Measurements from ENCODE around the gene PLIN5.

Gene PLIN5

GRCh38 chr19:4521888-4522242 is 13.2 kb downstream of the PLIN5 start:
- no peaks in the 10 kb centered on the region for H3K9me3 ChIP-seq (replicated peaks; ENCODE audit: insufficient read depth, low read length)
- TF ChIP-seq EZH2 (optimal IDR thresholded peaks at IDR 0.05; ENCODE audit: low read depth, low read length), result no peak
- no peak for TF ChIP-seq EZH2phosphoT487 (IDR thresholded peaks at IDR 0.05; ENCODE audit: low read length)
- TF ChIP-seq, protein P1, sequence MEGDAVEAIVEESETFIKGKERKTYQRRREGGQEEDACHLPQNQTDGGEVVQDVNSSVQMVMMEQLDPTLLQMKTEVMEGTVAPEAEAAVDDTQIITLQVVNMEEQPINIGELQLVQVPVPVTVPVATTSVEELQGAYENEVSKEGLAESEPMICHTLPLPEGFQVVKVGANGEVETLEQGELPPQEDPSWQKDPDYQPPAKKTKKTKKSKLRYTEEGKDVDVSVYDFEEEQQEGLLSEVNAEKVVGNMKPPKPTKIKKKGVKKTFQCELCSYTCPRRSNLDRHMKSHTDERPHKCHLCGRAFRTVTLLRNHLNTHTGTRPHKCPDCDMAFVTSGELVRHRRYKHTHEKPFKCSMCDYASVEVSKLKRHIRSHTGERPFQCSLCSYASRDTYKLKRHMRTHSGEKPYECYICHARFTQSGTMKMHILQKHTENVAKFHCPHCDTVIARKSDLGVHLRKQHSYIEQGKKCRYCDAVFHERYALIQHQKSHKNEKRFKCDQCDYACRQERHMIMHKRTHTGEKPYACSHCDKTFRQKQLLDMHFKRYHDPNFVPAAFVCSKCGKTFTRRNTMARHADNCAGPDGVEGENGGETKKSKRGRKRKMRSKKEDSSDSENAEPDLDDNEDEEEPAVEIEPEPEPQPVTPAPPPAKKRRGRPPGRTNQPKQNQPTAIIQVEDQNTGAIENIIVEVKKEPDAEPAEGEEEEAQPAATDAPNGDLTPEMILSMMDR (IDR thresholded peaks at IDR 0.05; ENCODE audit: low read length), result no peak
- no peak overlapping the region for H3K27ac ChIP-seq (ENCODE audit: low read length)
- H3K4me2 ChIP-seq (ENCODE audit: low read depth, low read length), result no peak overlapping the region
- no peaks in the 10 kb centered on the region for H4K20me1 ChIP-seq (ENCODE audit: insufficient read depth, low read length)
- no peaks in the 10 kb centered on the region for H3K36me3 ChIP-seq (replicated peaks; ENCODE audit: insufficient read depth, low read length)
- no peaks in the 10 kb centered on the region for H3K9me2 ChIP-seq (replicated peaks; ENCODE audit: insufficient read depth, low read length)
- no peak overlapping the region for H3K9ac ChIP-seq (ENCODE audit: low read length)
- peaks cover 93% of the 10 kb centered on the region for H3K27me3 ChIP-seq (replicated peaks; ENCODE audit: insufficient read depth, low read length)
- H3F3A ChIP-seq (ENCODE audit: insufficient read depth, low read length), result no peaks in the 10 kb centered on the region
- DNase-seq, result no peak
- no peak overlapping the region for H2AFZ ChIP-seq (ENCODE audit: low read length)
- no peaks in the 10 kb centered on the region for H3K4me1 ChIP-seq (ENCODE audit: low read length)
- no peaks in the 10 kb centered on the region for H3K79me2 ChIP-seq (ENCODE audit: low read length)
- no peak overlapping the region for H3K4me3 ChIP-seq (ENCODE audit: low read length)

- H4K20me1 ChIP-seq (ENCODE audit: insufficient read depth, low read length), result no peaks in the 10 kb centered on the region
- H3K79me2 ChIP-seq (ENCODE audit: low read length), result no peaks in the 10 kb centered on the region
- no peaks in the 10 kb centered on the region for H3K9me3 ChIP-seq (replicated peaks; ENCODE audit: insufficient read depth, low read length)
- no peaks in the 10 kb centered on the region for H3K36me3 ChIP-seq (replicated peaks; ENCODE audit: insufficient read depth, low read length)
- no peak overlapping the region for H3K4me3 ChIP-seq (ENCODE audit: low read length)
- no peak for TF ChIP-seq EZH2phosphoT487 (IDR thresholded peaks at IDR 0.05; ENCODE audit: low read length)
- TF ChIP-seq, protein P1 (IDR thresholded peaks at IDR 0.05; ENCODE audit: low read length), result no peak
- TF ChIP-seq EZH2 (optimal IDR thresholded peaks at IDR 0.05; ENCODE audit: low read depth, low read length), result no peak
- no peaks in the 10 kb centered on the region for H3K9me2 ChIP-seq (replicated peaks; ENCODE audit: insufficient read depth, low read length)
- no peaks in the 10 kb centered on the region for H3K4me1 ChIP-seq (ENCODE audit: low read length)
- H3K9ac ChIP-seq (ENCODE audit: low read length), result no peak overlapping the region
- DNase-seq, result no peak
- peaks cover 93% of the 10 kb centered on the region for H3K27me3 ChIP-seq (replicated peaks; ENCODE audit: insufficient read depth, low read length)
- H3F3A ChIP-seq (ENCODE audit: insufficient read depth, low read length), result no peaks in the 10 kb centered on the region
- H3K27ac ChIP-seq (ENCODE audit: low read length), result no peak overlapping the region
- H3K4me2 ChIP-seq (ENCODE audit: low read depth, low read length), result no peak overlapping the region
- no peak overlapping the region for H2AFZ ChIP-seq (ENCODE audit: low read length)
Measured at GRCh38 chr19:4521170-4521887, 13.7 kb downstream of the PLIN5 start.

DNA sequence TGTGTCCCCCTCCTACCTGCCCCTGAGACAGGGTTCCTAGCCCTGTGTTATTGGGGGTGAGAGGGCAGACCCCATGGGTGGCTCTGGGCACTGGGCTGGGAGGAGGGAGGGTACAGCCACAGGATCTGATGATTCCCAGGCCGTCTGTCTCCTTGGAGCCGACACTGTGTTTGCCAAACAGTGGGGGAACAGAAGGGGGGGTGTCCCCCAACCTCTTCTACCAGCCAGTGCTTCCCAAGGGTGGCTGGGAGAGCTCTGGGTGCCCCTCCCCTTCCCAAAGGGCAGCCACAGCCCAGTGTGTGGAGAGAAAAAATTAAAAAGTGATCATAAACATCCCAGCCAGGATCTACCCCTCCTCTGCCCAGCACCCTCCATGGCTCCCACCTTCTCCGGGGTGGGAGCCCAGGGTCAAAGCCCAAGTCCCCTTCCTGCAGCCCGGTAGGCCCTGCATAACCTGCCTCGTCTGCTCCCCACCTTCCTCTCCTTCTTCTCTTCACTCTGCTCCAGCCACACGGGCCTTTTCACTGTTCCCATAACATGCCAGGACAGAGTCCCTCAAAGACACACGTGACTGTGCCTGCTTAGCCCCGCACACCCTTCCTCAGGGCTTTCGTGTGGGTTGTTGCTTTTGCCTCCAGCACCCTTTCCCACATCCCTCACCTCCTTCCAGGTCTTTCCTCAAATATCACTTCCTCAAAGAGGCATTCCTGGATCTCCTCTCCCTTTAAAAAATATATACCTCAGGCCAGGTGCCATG is 15.3 kb downstream of the PLIN5 start:
- Histone ChIP-seq H3K4me1 (ENCODE audit: low read length) (no peaks in the 10 kb centered on the region), H3K36me3 (replicated peaks; ENCODE audit: insufficient read depth, low read length) (no peaks in the 10 kb centered on the region), H3K9me2 (replicated peaks; ENCODE audit: insufficient read depth, low read length) (no peaks in the 10 kb centered on the region), H3K79me2 (ENCODE audit: low read length) (no peaks in the 10 kb centered on the region), H3K27me3 (replicated peaks; ENCODE audit: insufficient read depth, low read length) (peaks cover 92% of the 10 kb centered on the region), H3K4me2 (ENCODE audit: low read depth, low read length) (no peak overlapping the region), H3K9me3 (replicated peaks; ENCODE audit: insufficient read depth, low read length) (no peaks in the 10 kb centered on the region), H3K9ac (ENCODE audit: low read length) (no peak overlapping the region), H4K20me1 (ENCODE audit: insufficient read depth, low read length) (no peaks in the 10 kb centered on the region), H3K4me3 (ENCODE audit: low read length) (no peak overlapping the region), H3K27ac (ENCODE audit: low read length) (no peak overlapping the region), H3F3A (ENCODE audit: insufficient read depth, low read length) (no peaks in the 10 kb centered on the region), H2AFZ (ENCODE audit: low read length) (no peak overlapping the region)
- DNase-seq, result no peak
- TF ChIP-seq EZH2phosphoT487 (IDR thresholded peaks at IDR 0.05; ENCODE audit: low read length) (no peak), EZH2 (optimal IDR thresholded peaks at IDR 0.05; ENCODE audit: low read depth, low read length) (no peak)
- TF ChIP-seq, protein P1 (IDR thresholded peaks at IDR 0.05; ENCODE audit: low read length), result no peak
